ENCODE results near the gene LRRC49. TPM values are rescaled to one million over a fixed set of nuclear protein-coding genes. Genes with fewer than 3 reads are reported as not detected.

LRRC49 gene
- total and polyA plus RNA-seq, 4 donors, result 3.0 to 24.3 (median 7.4) TPM

DNA sequence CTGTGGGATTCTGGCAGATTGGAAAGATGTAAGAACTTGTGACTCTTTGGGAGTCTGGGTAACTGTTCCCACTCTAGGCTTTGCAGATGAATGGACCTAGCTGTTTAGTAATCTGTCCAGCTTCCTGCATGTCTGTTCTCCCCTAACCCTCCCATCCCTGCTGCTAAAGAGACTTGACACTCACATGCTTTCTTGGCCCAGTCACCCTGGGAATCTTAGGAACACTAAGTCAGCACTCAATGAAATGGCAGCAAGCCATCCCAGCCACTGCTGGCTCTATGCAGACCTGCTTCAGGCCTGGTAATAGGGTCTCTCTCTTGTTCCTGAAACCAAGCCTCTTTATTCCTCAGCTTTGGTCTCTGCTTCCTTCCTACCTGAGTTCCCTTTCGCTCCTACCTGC, 158.9 kb downstream of the LRRC49 start:
- TF ChIP-seq, protein P1, sequence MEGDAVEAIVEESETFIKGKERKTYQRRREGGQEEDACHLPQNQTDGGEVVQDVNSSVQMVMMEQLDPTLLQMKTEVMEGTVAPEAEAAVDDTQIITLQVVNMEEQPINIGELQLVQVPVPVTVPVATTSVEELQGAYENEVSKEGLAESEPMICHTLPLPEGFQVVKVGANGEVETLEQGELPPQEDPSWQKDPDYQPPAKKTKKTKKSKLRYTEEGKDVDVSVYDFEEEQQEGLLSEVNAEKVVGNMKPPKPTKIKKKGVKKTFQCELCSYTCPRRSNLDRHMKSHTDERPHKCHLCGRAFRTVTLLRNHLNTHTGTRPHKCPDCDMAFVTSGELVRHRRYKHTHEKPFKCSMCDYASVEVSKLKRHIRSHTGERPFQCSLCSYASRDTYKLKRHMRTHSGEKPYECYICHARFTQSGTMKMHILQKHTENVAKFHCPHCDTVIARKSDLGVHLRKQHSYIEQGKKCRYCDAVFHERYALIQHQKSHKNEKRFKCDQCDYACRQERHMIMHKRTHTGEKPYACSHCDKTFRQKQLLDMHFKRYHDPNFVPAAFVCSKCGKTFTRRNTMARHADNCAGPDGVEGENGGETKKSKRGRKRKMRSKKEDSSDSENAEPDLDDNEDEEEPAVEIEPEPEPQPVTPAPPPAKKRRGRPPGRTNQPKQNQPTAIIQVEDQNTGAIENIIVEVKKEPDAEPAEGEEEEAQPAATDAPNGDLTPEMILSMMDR (IDR thresholded peaks at IDR 0.05; ENCODE audit: control extremely low read depth, extremely low read depth), result no peak
- Histone ChIP-seq H3K9me3 (ENCODE audit: control insufficient read depth in 4 of 4, insufficient read depth in 3 of 4, low read length in 3 of 4) (no peaks in the 10 kb centered on the region), H3K9ac (ENCODE audit: insufficient read depth in 1 of 2, low read length in 2 of 2) (no peak overlapping the region), H3K36me3 (ENCODE audit: control insufficient read depth in 4 of 4, insufficient read depth in 4 of 4, low read length in 4 of 4) (peaks cover 0 to 7% (median 0%) of the 10 kb centered on the region in 4 donors), H3K27me3 (ENCODE audit: control insufficient read depth in 3 of 3, insufficient read depth in 3 of 3, low read length in 2 of 3) (no peaks in the 10 kb centered on the region), H3K4me3 (no peak overlapping the region), H3K27ac (ENCODE audit: low read depth in 1 of 2, low read length in 1 of 2) (peak overlapping the region in 1 of 2 donors; percentile 10), H3K4me1 (ENCODE audit: control insufficient read depth in 5 of 5, insufficient read depth in 5 of 5, low read length in 5 of 5) (peaks cover 0 to 9% (median 4%) of the 10 kb centered on the region in 5 donors)
- DNase-seq, result peak; percentile 29 to 85 (median 41)
- 87 to 92% methylated on average over 1 of the region's 1 CpG for WGBS, 2 donors
- no peak for ATAC-seq (ENCODE audit: insufficient read depth, low FRiP score)

DNA sequence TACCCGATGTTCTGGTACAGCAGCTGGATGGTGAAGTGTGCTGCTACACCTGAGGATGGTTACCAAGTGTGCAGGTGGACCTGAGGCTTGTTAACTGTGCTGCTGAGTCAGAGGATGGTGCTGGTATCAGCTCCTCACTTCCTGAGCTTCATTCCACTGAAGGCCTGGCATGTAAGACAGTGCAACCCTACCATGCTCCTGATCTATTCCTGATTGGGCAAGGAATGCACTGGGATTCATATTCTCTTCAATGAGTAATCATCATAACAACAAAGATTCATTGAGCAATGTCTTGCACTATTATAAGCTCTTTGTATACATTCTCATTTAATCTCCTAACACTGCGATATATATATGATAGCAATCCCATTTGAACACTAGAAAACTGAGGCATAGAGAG, 159.7 kb downstream of the LRRC49 start:
- DNase-seq (no peak), ATAC-seq (ENCODE audit: insufficient read depth, low FRiP score) (no peak)
- H3K9ac ChIP-seq (ENCODE audit: insufficient read depth in 1 of 2, low read length in 2 of 2), result no peak overlapping the region
- no peak overlapping the region for H3K4me3 ChIP-seq
- H3K9me3 ChIP-seq (ENCODE audit: control insufficient read depth in 4 of 4, insufficient read depth in 3 of 4, low read length in 3 of 4), result no peaks in the 10 kb centered on the region
- 93 to 94% methylated on average over 2 of the region's 2 CpGs for WGBS, 2 donors
- H3K27me3 ChIP-seq (ENCODE audit: control insufficient read depth in 3 of 3, insufficient read depth in 3 of 3, low read length in 2 of 3), result no peaks in the 10 kb centered on the region
- TF ChIP-seq, protein P1 (IDR thresholded peaks at IDR 0.05; ENCODE audit: control extremely low read depth, extremely low read depth), result no peak
- H3K27ac ChIP-seq (ENCODE audit: low read depth in 1 of 2, low read length in 1 of 2), result no peak overlapping the region
- H3K36me3 ChIP-seq (ENCODE audit: control insufficient read depth in 4 of 4, insufficient read depth in 4 of 4, low read length in 4 of 4), result peaks cover 0 to 7% (median 0%) of the 10 kb centered on the region in 4 donors
- H3K4me1 ChIP-seq (ENCODE audit: control insufficient read depth in 5 of 5, insufficient read depth in 5 of 5, low read length in 5 of 5), result peaks cover 0 to 9% (median 4%) of the 10 kb centered on the region in 5 donors

DNA sequence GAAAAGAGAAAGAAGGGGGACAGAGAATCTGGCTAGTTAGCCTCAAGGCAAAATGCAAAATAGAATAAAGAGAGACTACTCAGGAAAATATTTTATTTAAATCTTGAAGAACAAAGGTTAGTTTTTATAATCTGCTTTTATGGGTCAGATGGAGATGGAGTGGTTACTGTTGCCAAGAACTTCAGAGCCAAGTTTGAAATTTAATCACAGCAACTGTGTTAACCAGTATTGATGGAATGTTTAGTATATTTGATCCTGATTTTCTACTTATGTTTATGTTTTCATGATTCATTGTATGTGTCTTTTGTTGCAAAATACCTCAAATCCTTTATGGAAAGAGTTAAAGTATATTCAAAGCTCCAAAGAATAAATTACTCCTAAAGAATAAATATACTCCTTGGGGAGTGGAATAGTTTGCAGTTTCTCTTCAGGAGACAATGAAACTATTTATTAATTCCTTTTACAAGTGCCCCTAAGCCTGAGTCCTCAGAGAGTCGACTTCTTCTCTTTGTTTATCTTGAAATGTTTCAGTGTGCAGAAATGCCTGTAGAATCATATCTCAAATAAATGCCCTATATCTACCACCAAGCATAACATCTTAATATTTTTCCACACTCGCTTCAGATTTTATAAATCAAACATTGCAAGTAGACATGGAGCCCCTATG, 161.8 kb downstream of the LRRC49 start:
- Histone ChIP-seq H3K27ac (ENCODE audit: low read depth in 1 of 2, low read length in 1 of 2) (no peak overlapping the region), H3K9ac (ENCODE audit: insufficient read depth in 1 of 2, low read length in 2 of 2) (peak overlapping the region in 1 of 2 donors; percentile 8), H3K4me3 (no peak overlapping the region), H3K36me3 (ENCODE audit: control insufficient read depth in 4 of 4, insufficient read depth in 4 of 4, low read length in 4 of 4) (peaks cover 0 to 7% (median 0%) of the 10 kb centered on the region in 4 donors), H3K4me1 (ENCODE audit: control insufficient read depth in 5 of 5, insufficient read depth in 5 of 5, low read length in 5 of 5) (peaks cover 0 to 9% (median 4%) of the 10 kb centered on the region in 5 donors), H3K27me3 (ENCODE audit: control insufficient read depth in 3 of 3, insufficient read depth in 3 of 3, low read length in 2 of 3) (no peaks in the 10 kb centered on the region), H3K9me3 (ENCODE audit: control insufficient read depth in 4 of 4, insufficient read depth in 3 of 4, low read length in 3 of 4) (no peaks in the 10 kb centered on the region)
- TF ChIP-seq, protein P1 (IDR thresholded peaks at IDR 0.05; ENCODE audit: control extremely low read depth, extremely low read depth), result no peak
- DNase-seq (peak in 1 of 3 donors; percentile 37), ATAC-seq (ENCODE audit: insufficient read depth, low FRiP score) (no peak)
- WGBS, 2 donors, result 47 to 71% methylated on average over 2 of the region's 2 CpGs

Measured in lung (tissue), 12 donors.